ENCODE data around the gene AS3MT.
A peak's percentile ranks its signal among the peaks of the same experiment; 100 is the strongest.

AS3MT gene

GRCh38 chr10:102856758-102857424, 12.4 kb upstream of the AS3MT start:
- no peak for DNase-seq

GRCh38 chr10:102859911-102860310, 9.4 kb upstream of the AS3MT start:
- DNase-seq: no peak

- no peak for DNase-seq
Observed at GRCh38 chr10:102863660-102864059, 5.6 kb upstream of the AS3MT start.

- no peak for DNase-seq
Observed at GRCh38 chr10:102865620-102866019, 3.6 kb upstream of the AS3MT start.

GRCh38 chr10:102868911-102869257, 386 bp upstream of the AS3MT start:
- DNase-seq: no peak

GRCh38 chr10:102870221-102870620, 951 bp downstream of the AS3MT start:
- no peak for DNase-seq

GRCh38 chr10:102872163-102872562, 2.9 kb downstream of the AS3MT start:
- no peak for DNase-seq

GRCh38 chr10:102876747-102877153, 7.5 kb downstream of the AS3MT start:
- DNase-seq: no peak

- no peak for DNase-seq
Observed at GRCh38 chr10:102878629-102879028, 9.4 kb downstream of the AS3MT start.

GRCh38 chr10:102880256-102880655, 11.0 kb downstream of the AS3MT start:
- DNase-seq: no peak

- DNase-seq: no peak
Observed at GRCh38 chr10:102888048-102888447, 18.8 kb downstream of the AS3MT start.

- DNase-seq: no peak
Observed at GRCh38 chr10:102894466-102895213, 25.4 kb downstream of the AS3MT start.

GRCh38 chr10:102900006-102900405, 30.7 kb downstream of the AS3MT start:
- no peak for DNase-seq

GRCh38 chr10:102904346-102904745, 35.1 kb downstream of the AS3MT start:
- DNase-seq: no peak

GRCh38 chr10:102906507-102906906, 37.2 kb downstream of the AS3MT start:
- no peak for DNase-seq

GRCh38 chr10:102914781-102915180, 45.5 kb downstream of the AS3MT start:
- no peak for DNase-seq

GRCh38 chr10:102916173-102916572, 46.9 kb downstream of the AS3MT start:
- no peak for DNase-seq

- DNase-seq: peak; percentile 33
Observed at GRCh38 chr10:102917314-102917961, 48.2 kb downstream of the AS3MT start.

- peak; percentile 85 for DNase-seq
Observed at GRCh38 chr10:102917962-102918816, 48.9 kb downstream of the AS3MT start, which contains the start of gene CNNM2. CNNM2 (plus strand) TSS chr10:102918294; CDS start chr10:102918481, 187 bp downstream.

- DNase-seq: no peak
Observed at GRCh38 chr10:102918817-102919245, 49.6 kb downstream of the AS3MT start.

- DNase-seq: no peak
Observed at GRCh38 chr10:102919246-102919959, 50.1 kb downstream of the AS3MT start.

All from NCI-H2107 (cell line).